GM13977 (cell line): ENCODE results near the gene C12orf75.
"Not testable (repeated sequence)": the region's sequence is repeated elsewhere in the genome, so short reads cannot be mapped to it uniquely, and the experiment has no call there.

Source experiments
- DNase-seq: peaks from one replicate; pipeline ENCODE4 v3.0.0; 2012; ENCODE audit warnings: low spot score
- in situ Hi-C: fragments of 300-500 bp; cut with MboI; formaldehyde crosslinking; loops from one replicate; pipeline ENCODE4 v1.12.0; 2022; ENCODE audit warnings: low sequenced_read_pairs, low pct_unique_long_range_greater_than_20kb, mixed read lengths, inconsistent platforms; ENCODE audit not compliant: unreplicated experiment
- TF ChIP-seq, protein P1 (sequence below): IDR thresholded peaks from 2 replicates; pipeline ENCODE4 v1.5.1; 2012; ENCODE audit warnings: mild to moderate bottlenecking, control low read depth; ENCODE audit not compliant: insufficient read depth; ENCODE audit errors: extremely low read depth, missing control alignments

Gene C12orf75

DNA sequence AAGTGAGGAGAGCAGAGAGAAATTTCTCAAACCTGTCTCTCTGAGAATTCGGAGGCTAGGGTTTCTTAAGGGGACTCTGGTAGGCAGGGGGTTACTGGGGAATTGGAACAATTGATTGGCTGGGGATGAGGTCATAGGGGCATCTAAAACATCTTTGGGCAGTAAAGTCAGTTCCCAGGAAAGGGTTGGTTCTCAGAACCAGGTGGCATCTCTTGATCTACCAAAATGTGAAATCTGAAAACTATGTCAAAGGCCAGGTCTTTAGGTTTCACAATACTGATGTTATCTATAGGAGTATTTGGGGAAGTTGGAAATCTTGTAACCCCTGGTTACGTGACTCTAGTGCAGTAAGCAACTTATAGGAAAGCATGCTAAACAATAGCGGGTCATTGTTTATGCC, 6.9 kb downstream of the C12orf75 start:
- no peak for DNase-seq
- in situ Hi-C loops = no loop called here
- TF ChIP-seq, protein P1, sequence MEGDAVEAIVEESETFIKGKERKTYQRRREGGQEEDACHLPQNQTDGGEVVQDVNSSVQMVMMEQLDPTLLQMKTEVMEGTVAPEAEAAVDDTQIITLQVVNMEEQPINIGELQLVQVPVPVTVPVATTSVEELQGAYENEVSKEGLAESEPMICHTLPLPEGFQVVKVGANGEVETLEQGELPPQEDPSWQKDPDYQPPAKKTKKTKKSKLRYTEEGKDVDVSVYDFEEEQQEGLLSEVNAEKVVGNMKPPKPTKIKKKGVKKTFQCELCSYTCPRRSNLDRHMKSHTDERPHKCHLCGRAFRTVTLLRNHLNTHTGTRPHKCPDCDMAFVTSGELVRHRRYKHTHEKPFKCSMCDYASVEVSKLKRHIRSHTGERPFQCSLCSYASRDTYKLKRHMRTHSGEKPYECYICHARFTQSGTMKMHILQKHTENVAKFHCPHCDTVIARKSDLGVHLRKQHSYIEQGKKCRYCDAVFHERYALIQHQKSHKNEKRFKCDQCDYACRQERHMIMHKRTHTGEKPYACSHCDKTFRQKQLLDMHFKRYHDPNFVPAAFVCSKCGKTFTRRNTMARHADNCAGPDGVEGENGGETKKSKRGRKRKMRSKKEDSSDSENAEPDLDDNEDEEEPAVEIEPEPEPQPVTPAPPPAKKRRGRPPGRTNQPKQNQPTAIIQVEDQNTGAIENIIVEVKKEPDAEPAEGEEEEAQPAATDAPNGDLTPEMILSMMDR = no peak

DNA sequence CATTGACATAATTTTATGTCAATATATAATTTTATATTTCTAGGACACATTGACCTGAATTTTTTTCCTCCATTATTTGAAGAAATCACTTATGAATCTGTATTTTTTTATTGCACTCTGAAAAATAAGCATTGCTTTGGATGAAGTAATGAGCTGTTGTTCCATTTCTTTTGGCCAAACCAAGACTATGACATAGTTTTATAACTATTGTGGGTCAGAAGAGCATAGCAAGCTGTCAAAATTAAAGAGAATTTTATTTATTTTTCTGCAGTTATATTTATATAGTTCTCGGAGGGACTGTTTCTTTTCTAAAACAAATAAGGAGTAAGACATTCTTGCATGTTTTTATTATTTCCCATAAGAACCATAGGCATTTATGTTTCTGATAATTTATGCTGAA, 8.5 kb downstream of the C12orf75 start:
- in situ Hi-C loops = no loop called here
- no peak for DNase-seq
- TF ChIP-seq, protein P1 = no peak

DNA sequence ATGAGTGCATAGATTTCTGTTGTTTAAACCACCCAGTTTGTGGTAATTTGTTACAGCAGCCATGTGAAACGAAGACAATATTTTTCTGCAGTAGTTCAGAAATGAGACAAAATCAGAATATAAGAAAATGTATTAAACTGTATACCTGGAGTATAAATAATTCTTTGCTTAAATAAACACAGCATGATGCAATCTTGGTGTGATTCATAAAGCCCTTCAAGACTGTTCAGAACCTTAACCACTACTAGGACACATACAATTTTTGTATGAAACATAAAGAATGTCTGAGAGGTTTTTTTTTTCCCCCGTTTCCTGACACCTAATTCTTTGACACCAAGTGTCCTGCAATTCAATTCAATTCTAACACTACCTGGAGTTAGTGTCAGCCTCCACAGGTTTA, 10.5 kb downstream of the C12orf75 start:
- in situ Hi-C loops = no loop called here

DNA sequence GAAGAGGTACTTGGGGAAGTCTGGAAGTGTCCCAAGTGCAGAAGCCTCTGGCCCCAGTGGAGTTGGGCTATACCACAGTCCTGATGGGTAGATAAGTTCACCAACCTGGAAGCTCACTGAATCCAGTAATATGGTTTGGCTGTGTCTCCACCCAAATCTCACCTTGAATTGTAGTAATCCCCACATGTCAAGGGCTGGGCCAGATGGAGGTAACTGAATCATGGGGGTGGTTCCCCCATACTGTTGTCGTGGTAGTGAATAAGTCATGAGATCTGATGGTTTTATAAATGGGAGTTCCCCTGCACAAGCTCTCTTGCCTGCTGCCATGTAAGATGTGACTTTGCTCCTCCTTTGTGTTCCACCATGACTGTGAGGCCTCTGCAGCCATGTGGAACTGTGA, 11.1 kb downstream of the C12orf75 start:
- DNase-seq, in situ Hi-C loops: not testable (repeated sequence)

More for the DNA sequence above, 10.5 kb downstream of the C12orf75 start:
- no peak for DNase-seq
- TF ChIP-seq, protein P1 = no peak

DNA sequence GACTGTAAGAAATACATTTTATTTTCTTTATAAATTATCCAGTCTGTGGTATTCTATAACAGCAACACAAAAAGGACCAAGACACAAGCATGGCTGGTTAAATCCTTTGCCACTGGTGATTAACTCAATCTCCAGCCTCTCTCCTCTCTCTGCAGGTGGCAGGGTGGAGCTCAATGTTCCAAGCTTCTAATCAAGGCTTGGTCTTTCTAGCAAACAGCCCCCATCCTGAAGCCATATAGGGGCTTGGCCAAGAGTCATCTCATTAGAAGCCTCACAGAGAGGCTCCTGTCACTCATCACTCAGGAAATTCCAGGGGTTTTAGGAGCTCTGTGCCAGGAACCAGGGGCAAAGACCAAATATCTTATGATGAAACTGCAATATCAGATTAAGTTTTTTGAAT, 12.0 kb downstream of the C12orf75 start:
- DNase-seq = no peak
- in situ Hi-C loops = no loop called here
- TF ChIP-seq, protein P1 = no peak

DNA sequence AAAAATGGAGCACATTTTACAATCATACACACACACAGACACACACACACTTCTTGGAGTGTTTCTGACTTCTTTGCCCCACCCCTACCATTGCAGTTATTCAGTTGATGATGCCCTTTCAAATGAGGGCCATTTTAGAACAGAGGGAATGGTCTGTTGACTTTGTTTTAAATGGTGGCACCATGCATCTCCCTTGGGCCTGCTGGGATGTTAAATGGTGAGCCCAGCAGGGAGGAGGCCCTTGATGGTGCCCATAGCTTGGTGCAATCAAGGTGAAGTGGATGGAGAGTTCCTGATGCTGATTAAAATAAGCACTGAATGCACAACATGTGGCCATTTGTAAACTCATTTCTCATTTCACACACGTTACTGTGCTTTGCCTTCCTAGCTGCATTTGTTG, 13.3 kb downstream of the C12orf75 start:
- in situ Hi-C loops = no loop called here
- TF ChIP-seq, protein P1 = no peak
- DNase-seq = no peak

DNA sequence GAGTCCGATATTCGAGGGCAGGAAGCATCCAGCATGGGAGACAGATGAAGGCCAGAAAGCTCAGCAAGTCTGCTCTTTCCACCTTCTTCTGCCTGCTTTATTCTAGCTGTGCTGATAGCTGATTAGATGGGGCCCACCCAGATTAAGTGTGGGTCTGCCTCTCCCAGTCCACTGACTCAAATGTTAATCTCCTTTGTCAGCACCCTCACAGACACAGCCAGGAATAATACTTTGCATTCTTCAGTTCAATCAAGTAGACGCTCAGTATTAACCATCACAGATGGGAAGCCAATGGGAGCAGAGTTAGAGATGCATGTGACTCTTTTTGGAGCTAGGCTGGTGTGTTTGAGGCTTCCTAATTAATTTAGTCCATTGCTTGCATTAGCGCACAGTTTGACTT, 17.0 kb downstream of the C12orf75 start:
- in situ Hi-C loops = no loop called here
- no peak for DNase-seq
- TF ChIP-seq, protein P1 = no peak

DNA sequence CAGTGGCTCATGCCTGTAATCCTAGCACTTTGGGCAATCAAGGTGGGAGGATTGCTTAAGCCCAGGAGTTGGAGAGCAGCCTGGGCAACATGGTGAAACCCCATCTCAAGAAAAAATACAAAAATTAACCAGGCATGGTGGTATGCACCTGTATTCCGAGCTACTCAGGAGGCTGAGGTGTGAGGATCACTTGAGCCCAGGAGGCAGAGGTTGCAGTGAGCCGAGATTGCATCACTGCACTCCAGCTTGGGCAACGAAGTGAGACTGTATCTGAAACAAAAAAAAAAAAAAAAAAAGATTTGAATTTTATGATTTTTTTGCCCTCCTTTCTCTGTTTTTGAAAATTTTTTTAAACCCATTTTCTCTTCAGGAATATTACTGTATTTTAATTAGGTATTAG, 17.7 kb downstream of the C12orf75 start:
- TF ChIP-seq, protein P1 = no peak
- no peak for DNase-seq
- in situ Hi-C loops = no loop called here
